Panc1 (cell line): ENCODE results near the gene YY2. TPM values are rescaled to one million over a fixed set of nuclear protein-coding genes. Genes with fewer than 3 reads are reported as not detected.
"Not testable (repeated sequence)": the region's sequence is repeated elsewhere in the genome, so short reads cannot be mapped to it uniquely, and the experiment has no call there.

Experiments
- ATAC-seq: fragments of 200-7000 bp; cut with Tn5 transposase; 2 replicates; pipeline ENCODE4 v1.9.1; 2020; ENCODE audit warnings: mild to moderate bottlenecking, moderate library complexity
- BruUV-seq: library from RNA; stranded (reverse); fragments of 400-500 nt; replicated peaks from 2 replicates; lab custom pipeline; 2021; lab: Mats Ljungman, UMichigan
- CTCF ChIA-PET: fragments of 300-600 bp; sonication (Branson Sonifier 250); formaldehyde crosslinking; loops from one replicate; lab custom pipeline; 2022; ENCODE audit warnings: antibody characterized with exemption; lab: Charles Lee
- POLR2A ChIA-PET: fragments of 300-600 bp; sonication (Branson Sonifier 250); formaldehyde crosslinking; loops from one replicate; lab custom pipeline; 2022; ENCODE audit warnings: antibody characterized with exemption; lab: Charles Lee
- DNase-seq: peaks from one replicate; pipeline ENCODE4 v3.0.0-alpha.2; 2010; ENCODE audit warnings: low read depth, low spot score
- H3K27ac ChIP-seq: 2 replicates; pipeline ENCODE4 v1.5.1; 2011; ENCODE audit warnings: mild to moderate bottlenecking, low read length, inconsistent platforms
- H3K27me3 ChIP-seq: fragments of 200-500 bp; sonication (Bioruptor generic); 2 replicates; pipeline ENCODE4 v1.6.0; 2014; ENCODE audit warnings: low read length, inconsistent platforms; ENCODE audit not compliant: control insufficient read depth, insufficient read depth
- H3K36me3 ChIP-seq: fragments of 200-500 bp; sonication (Bioruptor generic); 2 replicates; pipeline ENCODE4 v1.5.1; 2014; ENCODE audit warnings: inconsistent platforms, mild to moderate bottlenecking, low read length, moderate library complexity; ENCODE audit not compliant: control insufficient read depth, insufficient read depth
- H3K4me1 ChIP-seq: 2 replicates; pipeline ENCODE4 v1.5.1; 2011; ENCODE audit warnings: inconsistent platforms, mild to moderate bottlenecking, low read length, moderate library complexity; ENCODE audit not compliant: control insufficient read depth, insufficient read depth
- H3K4me3 ChIP-seq, 2 experiments: 2 replicates each; pipeline ENCODE4 v1.5.1; 2011 to 2012; ENCODE audit warnings: low read depth in 2 of 2, low read length in 2 of 2, mild to moderate bottlenecking in 2 of 2, inconsistent platforms in 1 of 2, moderate library complexity in 1 of 2
- H3K9me3 ChIP-seq: fragments of 200-500 bp; sonication (Bioruptor generic); 2 replicates; pipeline ENCODE4 v1.5.1; 2014; ENCODE audit warnings: low read depth, mild to moderate bottlenecking, inconsistent platforms, low read length, moderate library complexity; ENCODE audit not compliant: control insufficient read depth, insufficient read depth
- CTCF ChIP-seq: fragments of 450-650 bp; IDR thresholded peaks from 2 replicates; pipeline ENCODE4 v1.5.1; 2017; ENCODE audit warnings: mild to moderate bottlenecking
- POLR2AphosphoS5 ChIP-seq: IDR thresholded peaks from 2 replicates; pipeline ENCODE4 v1.6.1; 2012; ENCODE audit warnings: mild to moderate bottlenecking, low read depth, low read length, moderate library complexity
- REST ChIP-seq, 2 experiments: IDR thresholded peaks; 2 replicates each; pipeline ENCODE4 v1.6.1; 2011 to 2012; ENCODE audit warnings: low read depth in 2 of 2, control low read depth in 1 of 2, low read length in 1 of 2, mild to moderate bottlenecking in 1 of 2, moderate library complexity in 1 of 2; ENCODE audit not compliant: insufficient read depth in 1 of 2
- SIN3A ChIP-seq: IDR thresholded peaks from 2 replicates; pipeline ENCODE4 v1.6.1; 2012; ENCODE audit warnings: low read depth, mild to moderate bottlenecking, low read length, moderate library complexity, borderline replicate concordance; ENCODE audit not compliant: insufficient read depth
- TCF7L2 ChIP-seq: IDR thresholded peaks from 2 replicates; pipeline ENCODE4 v1.6.1; 2011; ENCODE audit warnings: mild to moderate bottlenecking, low read depth, low read length, inconsistent platforms
- in situ Hi-C: cut with HindIII; loops from 2 replicates; pipeline ENCODE4 v1.10.0; 2016; ENCODE audit warnings: low sequenced_read_pairs, low pct_unique_long_range_greater_than_20kb
- intact Hi-C: fragments of 100-400 bp; cut with micrococcal nuclease; formaldehyde crosslinking; loops from one replicate; pipeline ENCODE4 v1.10.0; 2022; ENCODE audit not compliant: unreplicated experiment
- total RNA-seq: library from RNA; stranded (reverse); gene quantifications from one replicate; pipeline ENCODE4 v1.2.1, GENCODE V29; 2021; ENCODE audit not compliant: unreplicated experiment

Gene YY2
- total RNA-seq, 1 experiment from 2014 or later = 2.0 TPM

- ChIA-PET CTCF (no interaction called here), POLR2A (no interaction called here)
- ATAC-seq (no peak), DNase-seq (no peak)
- Histone ChIP-seq H3K4me1 (no peaks in the 10 kb centered on the region), H3K36me3 (no peaks in the 10 kb centered on the region), H3K27me3 (no peaks in the 10 kb centered on the region), H3K4me3 (no peak overlapping the region), H3K9me3 (no peaks in the 10 kb centered on the region), H3K27ac (no peak overlapping the region)
- in situ Hi-C loops (no loop called here), intact Hi-C loops (no loop called here)
- TF ChIP-seq SIN3A = no peak
- TF ChIP-seq POLR2AphosphoS5 = no peak
- TF ChIP-seq REST (IDR thresholded peaks at IDR 0.05; ENCODE audit: insufficient read depth in 1 of 2, low read depth in 2 of 2, low read length in 1 of 2) = no peak
- no peak for TF ChIP-seq TCF7L2
- no peak for TF ChIP-seq CTCF
- BruUV-seq = no TSS peak
Observed at GRCh38 chrX:21813612-21814368, 42.0 kb upstream of the YY2 start.

GRCh38 chrX:21816136-21816535, 39.7 kb upstream of the YY2 start:
- BruUV-seq = no TSS peak
- no peak for TF ChIP-seq CTCF
- no peak for TF ChIP-seq REST (IDR thresholded peaks at IDR 0.05; ENCODE audit: insufficient read depth in 1 of 2, low read depth in 2 of 2, low read length in 1 of 2)
- TF ChIP-seq TCF7L2 = no peak
- TF ChIP-seq POLR2AphosphoS5 = no peak
- TF ChIP-seq SIN3A = no peak
- no peaks in the 10 kb centered on the region for H3K27me3 ChIP-seq
- intact Hi-C loops = no loop called here
- H3K4me1 ChIP-seq = no peaks in the 10 kb centered on the region
- in situ Hi-C loops = no loop called here
- no peak overlapping the region for H3K4me3 ChIP-seq
- DNase-seq (no peak), ATAC-seq (no peak)
- H3K9me3 ChIP-seq = no peaks in the 10 kb centered on the region
- ChIA-PET CTCF (no interaction called here), POLR2A (no interaction called here)
- H3K27ac ChIP-seq = no peak overlapping the region
- H3K36me3 ChIP-seq = no peaks in the 10 kb centered on the region

GRCh38 chrX:21820170-21820569, 35.6 kb upstream of the YY2 start:
- ATAC-seq, H3K4me1 ChIP-seq, H3K36me3 ChIP-seq, DNase-seq, intact Hi-C loops, H3K27me3 ChIP-seq, H3K27ac ChIP-seq, in situ Hi-C loops, H3K9me3 ChIP-seq, CTCF ChIA-PET, POLR2A ChIA-PET, BruUV-seq, H3K4me3 ChIP-seq: not testable (repeated sequence)
